IPS-18c (cell line): ENCODE results near the gene TET2.

Experiments used
- H3K4me3 ChIP-seq: 2 replicates; pipeline ENCODE4 v1.7.0; 2013; ENCODE audit warnings: low read depth, mild to moderate bottlenecking, low read length, moderate library complexity; ENCODE audit not compliant: insufficient read depth
- H3K9me3 ChIP-seq: one replicate; pipeline ENCODE4 v1.6.1; 2013; ENCODE audit warnings: mild to moderate bottlenecking, low read length, moderate library complexity; ENCODE audit not compliant: control insufficient read depth, insufficient read depth

Gene TET2

DNA sequence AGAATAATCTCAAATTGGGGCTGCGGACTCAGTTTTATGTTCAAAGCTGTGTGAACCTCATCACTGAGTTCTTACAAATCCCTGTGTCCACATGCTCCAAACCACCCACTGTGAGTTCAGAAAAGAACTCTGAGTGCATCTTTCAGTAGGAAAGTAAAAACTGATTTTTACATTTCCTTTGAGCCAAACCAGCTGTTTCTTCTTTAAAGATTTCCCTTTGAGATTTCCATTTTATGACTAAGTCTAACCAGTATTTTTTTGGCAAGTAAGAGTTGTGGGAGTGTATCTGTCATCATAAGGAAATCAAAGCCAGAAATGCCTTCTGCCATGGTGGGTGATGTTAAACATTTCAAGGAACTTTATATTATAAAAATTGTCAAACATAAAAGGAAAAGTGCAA lies 100.0 kb downstream of the TET2 start:
- no peaks in the 10 kb centered on the region for H3K9me3 ChIP-seq
- H3K4me3 ChIP-seq = no peak overlapping the region

DNA sequence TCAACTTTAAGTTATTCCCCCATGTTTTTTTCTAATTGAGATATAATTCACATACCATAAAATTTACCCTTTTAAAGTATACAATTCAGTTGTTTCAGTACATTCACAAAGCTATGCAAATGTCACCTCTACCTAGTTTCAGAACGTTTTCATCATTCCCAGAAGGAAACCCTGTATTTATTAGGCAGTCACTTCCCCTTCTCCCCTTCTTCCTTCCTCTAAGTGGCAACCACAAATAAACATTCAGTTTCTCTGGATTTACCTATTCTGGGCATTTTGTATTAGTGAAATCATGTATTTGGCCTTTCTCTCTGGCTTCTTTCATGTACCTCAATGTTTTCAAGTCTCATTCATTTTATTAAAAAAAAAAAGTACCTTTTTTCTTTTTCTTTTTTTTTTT lies 101.9 kb downstream of the TET2 start:
- Histone ChIP-seq H3K4me3 (no peak overlapping the region), H3K9me3 (no peaks in the 10 kb centered on the region)

DNA sequence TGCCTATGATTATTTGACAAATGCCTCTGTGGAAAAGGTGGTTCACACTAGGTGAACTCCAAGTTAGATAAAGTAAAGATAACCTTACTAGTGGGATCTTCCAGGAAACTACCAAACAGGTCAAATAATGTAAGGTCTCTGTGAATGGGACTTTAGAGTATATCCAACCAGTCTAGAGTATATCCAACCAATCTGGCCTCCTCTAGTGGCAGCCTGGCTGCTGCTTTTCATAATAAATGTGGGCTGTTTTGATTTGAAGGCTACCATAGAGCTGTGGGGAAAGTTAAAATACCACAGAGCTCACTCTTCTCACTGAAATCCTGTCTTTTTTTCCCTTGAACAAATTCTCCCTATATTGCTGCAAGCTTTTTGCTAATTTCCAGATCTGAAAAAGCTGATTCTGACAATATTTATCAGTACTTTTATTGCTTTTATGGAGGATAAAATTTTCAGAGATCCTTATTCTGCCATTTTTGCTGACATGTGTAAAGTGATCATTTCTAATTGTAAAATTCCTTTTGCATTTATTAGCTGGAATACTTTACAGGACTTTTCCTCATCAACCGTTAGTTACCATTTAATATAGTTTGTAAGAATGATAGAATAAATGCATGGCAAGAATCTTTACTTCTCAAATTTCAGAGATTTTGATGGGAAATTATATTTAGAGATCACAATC lies 111.3 kb downstream of the TET2 start:
- Histone ChIP-seq H3K4me3 (no peak overlapping the region), H3K9me3 (no peaks in the 10 kb centered on the region)

GRCh38 chr4:105265689-105266088 lies 119.0 kb downstream of the TET2 start:
- Histone ChIP-seq H3K9me3 (no peaks in the 10 kb centered on the region), H3K4me3 (no peak overlapping the region)

DNA sequence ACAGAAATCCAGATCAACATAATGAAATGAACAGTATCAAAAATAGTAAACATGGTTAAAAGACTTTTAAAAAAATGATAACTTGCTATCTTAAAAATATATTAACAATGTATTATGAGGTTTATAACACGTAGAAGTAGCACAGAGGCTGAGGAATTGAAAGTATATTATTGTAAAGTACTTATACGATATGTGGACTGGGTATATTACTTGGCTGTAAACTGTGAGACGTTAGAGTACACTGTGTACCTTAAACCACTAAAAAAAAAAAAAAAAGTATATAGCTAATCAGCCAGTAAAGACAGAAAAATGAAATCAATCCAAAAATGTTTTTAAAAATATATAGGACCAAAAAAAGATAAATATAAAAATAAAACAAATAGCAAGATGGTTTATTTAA lies 120.6 kb downstream of the TET2 start:
- H3K9me3 ChIP-seq = no peaks in the 10 kb centered on the region
- no peak overlapping the region for H3K4me3 ChIP-seq

DNA sequence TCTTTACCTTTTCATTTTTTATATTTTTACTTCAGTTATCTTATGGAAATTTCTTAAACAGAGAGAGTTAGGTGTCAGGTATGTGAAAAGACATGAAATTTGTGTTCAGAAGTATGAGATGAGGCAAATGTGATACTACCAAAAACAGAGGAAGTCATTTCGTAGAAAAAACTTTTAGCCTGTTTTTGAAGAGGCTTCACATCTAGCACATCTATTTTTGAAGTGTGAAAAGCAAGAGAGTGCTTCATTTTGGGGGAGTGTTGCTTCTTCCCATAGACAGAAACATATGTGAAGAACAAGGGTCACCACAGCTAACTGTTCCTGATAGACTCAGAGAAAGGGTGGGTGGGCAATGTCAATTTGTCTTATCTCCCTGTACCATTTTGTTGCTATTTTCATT lies 125.3 kb downstream of the TET2 start:
- Histone ChIP-seq H3K9me3 (no peaks in the 10 kb centered on the region), H3K4me3 (no peak overlapping the region)

DNA sequence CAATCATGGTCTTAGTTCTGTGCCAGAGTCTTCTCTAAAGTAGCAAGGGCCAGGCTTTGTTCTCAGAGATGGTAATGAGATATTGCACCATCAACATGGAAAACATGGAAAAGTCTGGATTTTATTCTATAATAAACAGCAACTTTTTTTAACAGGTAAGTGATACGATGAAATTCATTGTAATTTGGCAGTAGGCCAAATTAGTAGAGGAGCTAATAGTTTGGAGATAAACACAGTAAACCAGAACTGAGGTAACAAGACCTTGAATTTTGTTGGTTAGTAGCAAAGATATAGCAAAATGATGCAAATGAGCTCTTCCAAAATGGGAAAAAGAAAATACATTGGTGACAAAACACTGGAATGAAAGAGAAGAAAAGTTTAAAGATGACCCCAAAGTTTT lies 126.6 kb downstream of the TET2 start:
- Histone ChIP-seq H3K4me3 (no peak overlapping the region), H3K9me3 (no peaks in the 10 kb centered on the region)

GRCh38 chr4:105274090-105274489 lies 127.4 kb downstream of the TET2 start:
- H3K4me3 ChIP-seq = no peak overlapping the region
- no peaks in the 10 kb centered on the region for H3K9me3 ChIP-seq

GRCh38 chr4:105274504-105274903 lies 127.8 kb downstream of the TET2 start:
- H3K4me3 ChIP-seq = no peak overlapping the region
- H3K9me3 ChIP-seq = no peaks in the 10 kb centered on the region

DNA sequence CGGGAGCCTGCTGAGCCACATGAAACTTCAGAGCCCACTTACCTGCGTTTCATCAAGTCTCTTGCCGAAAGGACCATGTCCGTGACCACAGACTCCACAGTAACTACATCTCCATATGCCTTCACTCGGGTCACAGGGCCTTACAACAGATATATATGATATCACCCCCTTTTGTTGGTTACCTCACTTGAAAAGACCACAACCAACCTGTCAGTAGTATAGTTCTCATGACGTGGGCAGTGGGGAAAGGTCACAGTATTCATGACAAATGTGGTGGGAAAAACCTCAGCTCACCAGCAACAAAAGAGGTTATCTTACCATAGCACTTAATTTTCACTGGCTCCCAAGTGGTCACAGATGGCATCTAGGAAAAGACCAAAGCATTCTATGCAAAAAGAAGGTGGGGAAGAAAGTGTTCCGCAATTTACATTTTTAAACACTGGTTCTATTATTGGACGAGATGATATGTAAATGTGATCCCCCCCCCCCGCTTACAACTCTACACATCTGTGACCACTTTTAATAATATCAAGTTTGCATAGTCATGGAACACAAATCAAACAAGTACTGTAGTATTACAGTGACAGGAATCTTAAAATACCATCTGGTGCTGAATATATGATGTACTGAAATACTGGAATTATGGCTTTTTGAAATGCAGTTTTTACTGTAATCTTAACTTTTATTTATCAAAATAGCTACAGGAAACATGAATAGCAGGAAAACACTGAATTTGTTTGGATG lies 129.9 kb downstream of the TET2 start:
- no peak overlapping the region for H3K4me3 ChIP-seq
- no peaks in the 10 kb centered on the region for H3K9me3 ChIP-seq

- no peak overlapping the region for H3K4me3 ChIP-seq
- no peaks in the 10 kb centered on the region for H3K9me3 ChIP-seq
These were observed 131.0 kb downstream of the TET2 start for GRCh38 chr4:105277702-105278101.

DNA sequence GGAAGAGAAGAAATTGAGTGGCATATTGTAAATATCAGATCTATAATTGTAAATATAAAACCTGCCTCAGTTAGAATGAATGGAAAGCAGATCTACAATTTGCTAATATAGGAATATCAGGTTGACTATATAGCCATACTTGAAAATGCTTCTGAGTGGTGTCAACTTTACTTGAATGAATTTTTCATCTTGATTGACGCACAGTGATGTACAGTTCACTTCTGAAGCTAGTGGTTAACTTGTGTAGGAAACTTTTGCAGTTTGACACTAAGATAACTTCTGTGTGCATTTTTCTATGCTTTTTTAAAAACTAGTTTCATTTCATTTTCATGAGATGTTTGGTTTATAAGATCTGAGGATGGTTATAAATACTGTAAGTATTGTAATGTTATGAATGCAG lies 132.6 kb downstream of the TET2 start:
- no peaks in the 10 kb centered on the region for H3K9me3 ChIP-seq
- H3K4me3 ChIP-seq = no peak overlapping the region

DNA sequence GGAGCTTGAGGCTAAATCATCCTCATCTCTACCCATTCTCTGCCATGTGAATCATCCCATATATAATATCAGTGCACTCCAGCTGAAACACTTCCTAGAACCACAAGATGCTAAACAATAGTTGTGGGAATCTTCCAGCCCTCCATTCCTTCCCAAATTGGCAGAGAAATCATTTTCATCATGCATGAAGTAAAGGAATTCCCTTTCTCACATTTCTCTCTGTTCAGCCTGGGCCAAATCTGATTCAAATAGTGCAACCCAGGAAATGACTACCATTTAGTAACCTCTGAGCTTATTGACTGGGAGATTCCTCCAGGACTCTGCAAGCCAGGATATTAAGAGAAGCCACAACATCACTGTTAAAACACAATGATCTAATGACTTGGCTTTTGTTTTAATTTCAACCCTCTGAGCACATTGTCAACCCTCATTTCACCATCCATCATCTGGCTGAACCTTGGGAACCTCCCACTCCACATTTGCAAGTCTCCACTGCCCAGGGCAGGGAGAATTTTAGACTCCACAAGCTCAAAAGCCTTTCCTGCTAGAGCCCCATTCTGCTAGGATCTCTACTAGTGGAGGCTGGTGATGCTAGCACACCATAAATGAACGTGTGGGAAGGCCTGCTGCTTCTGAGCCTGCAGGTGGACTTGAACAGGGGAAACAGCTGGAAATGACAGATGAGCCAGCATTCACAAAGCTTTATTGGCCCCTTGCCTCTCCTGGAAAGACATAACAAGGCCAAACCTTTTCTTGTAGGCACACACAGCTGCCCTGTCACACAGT lies 133.9 kb downstream of the TET2 start:
- no peak overlapping the region for H3K4me3 ChIP-seq
- no peaks in the 10 kb centered on the region for H3K9me3 ChIP-seq

- Histone ChIP-seq H3K9me3 (no peaks in the 10 kb centered on the region), H3K4me3 (no peak overlapping the region)
These were observed 134.4 kb downstream of the TET2 start for GRCh38 chr4:105281124-105281415.

DNA sequence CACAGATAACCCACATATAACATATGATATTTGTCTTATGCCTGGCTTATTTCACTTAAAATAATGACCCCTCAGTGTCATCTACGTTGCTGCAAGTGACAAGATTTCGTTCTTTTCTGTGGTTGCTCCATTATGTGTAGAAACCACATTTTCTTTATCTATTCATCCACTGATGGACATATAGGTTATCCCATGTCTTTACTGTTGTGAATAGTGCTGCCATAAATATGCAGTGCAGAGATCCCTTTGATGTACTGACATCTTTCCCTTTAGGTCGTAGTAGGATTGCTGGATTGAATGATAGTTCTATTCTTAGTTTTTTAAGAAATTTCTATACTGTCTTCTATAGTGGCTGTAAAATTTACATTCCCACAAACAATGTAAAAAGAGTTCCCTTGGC lies 135.8 kb downstream of the TET2 start:
- H3K9me3 ChIP-seq = no peaks in the 10 kb centered on the region
- no peak overlapping the region for H3K4me3 ChIP-seq

- Histone ChIP-seq H3K9me3 (no peaks in the 10 kb centered on the region), H3K4me3 (no peak overlapping the region)
These were observed 136.8 kb downstream of the TET2 start for GRCh38 chr4:105283501-105283900.

DNA sequence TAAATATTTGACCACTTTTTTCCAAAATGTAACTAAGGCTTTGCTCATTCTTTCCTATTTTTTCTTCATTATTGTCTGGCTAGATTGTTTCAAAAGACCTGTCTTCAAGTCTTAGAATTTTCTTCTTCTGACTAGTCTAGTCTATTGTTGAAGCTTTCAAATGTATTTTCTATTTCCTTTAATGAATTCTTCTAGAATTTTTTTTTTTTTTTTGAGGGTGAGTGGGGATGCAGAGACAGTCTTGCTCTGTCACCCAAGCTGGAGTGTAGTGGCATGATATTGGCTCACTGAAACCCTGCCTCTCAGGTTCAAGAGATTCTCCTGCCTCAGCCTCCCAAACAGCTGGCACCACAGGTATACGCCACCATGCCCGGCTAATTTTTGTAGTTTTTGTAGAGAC lies 141.4 kb downstream of the TET2 start:
- Histone ChIP-seq H3K4me3 (no peak overlapping the region), H3K9me3 (no peaks in the 10 kb centered on the region)

DNA sequence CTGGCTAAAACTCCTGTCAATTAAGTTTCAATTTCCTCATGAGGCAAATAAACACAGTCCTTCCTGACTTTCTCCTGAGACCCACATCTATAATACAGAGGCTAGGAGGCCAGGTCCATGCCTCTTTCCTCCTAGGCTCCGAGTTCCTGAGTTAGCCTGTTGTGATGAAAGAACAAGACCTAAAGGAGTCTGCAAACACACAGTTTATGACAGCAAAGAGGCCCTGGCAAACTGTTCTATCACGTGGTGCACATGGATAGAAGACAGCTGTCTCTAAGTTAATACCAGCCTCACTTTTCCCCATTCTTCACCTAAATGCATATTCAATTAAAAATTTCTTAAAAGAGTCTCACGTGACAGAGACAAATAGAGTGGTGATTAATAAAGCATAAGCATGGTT lies 145.2 kb downstream of the TET2 start:
- no peak overlapping the region for H3K4me3 ChIP-seq
- no peaks in the 10 kb centered on the region for H3K9me3 ChIP-seq
